HEK293 (cell line): ENCODE results near the gene PRTN3.

ENCODE experiments used
- CTCF ChIA-PET: fragments of 350-600 bp; formaldehyde crosslinking; extraction: SDS; loops from one replicate; lab custom pipeline; 2021; ENCODE audit warnings: antibody characterized with exemption; lab: Yijun Ruan, JAX
- POLR2A ChIA-PET: fragments of 300-600 bp; formaldehyde crosslinking; extraction: SDS; loops from one replicate; lab custom pipeline; 2020; ENCODE audit warnings: antibody characterized with exemption, inconsistent platforms; lab: Yijun Ruan, JAX
- H3K27ac ChIP-seq: fragments of 200-500 bp; sonication (Bioruptor generic); 2 replicates; pipeline ENCODE4 v1.5.1; 2014; ENCODE audit warnings: low read depth, low read length, control low read depth, inconsistent platforms; ENCODE audit errors: extremely low read depth
- H3K36me3 ChIP-seq, 2 experiments: fragments of 200-500 bp in 1 of 2; sonication (Bioruptor generic) in 1 of 2; 1 replicate in 1 of 2; 2 replicates in 1 of 2; pipeline ENCODE4 v1.5.1; 2014 to 2017; ENCODE audit warnings: inconsistent platforms in 2 of 2, low read length in 2 of 2; ENCODE audit not compliant: control insufficient read depth in 2 of 2, insufficient read depth in 1 of 2
- H3K4me1 ChIP-seq: fragments of 200-500 bp; sonication (Bioruptor generic); 2 replicates; pipeline ENCODE4 v1.5.1; 2014; ENCODE audit warnings: mild to moderate bottlenecking, low read length, inconsistent platforms; ENCODE audit not compliant: control insufficient read depth, insufficient read depth
- H3K4me3 ChIP-seq: 2 replicates; pipeline ENCODE4 v1.5.1; 2011; ENCODE audit warnings: low read depth, mild to moderate bottlenecking, control low read depth, low read length, moderate library complexity
- H3K9me3 ChIP-seq: fragments of 200-500 bp; sonication (Bioruptor generic); 2 replicates; pipeline ENCODE4 v1.5.1; 2014; ENCODE audit warnings: low read depth, low read length, inconsistent platforms; ENCODE audit not compliant: control insufficient read depth, insufficient read depth
- ELK4 ChIP-seq: IDR thresholded peaks from 2 replicates; pipeline ENCODE4 v1.6.1; 2011; ENCODE audit warnings: mild to moderate bottlenecking, low read depth, low read length, borderline replicate concordance
- FEZF1 ChIP-seq: fragments of 450-650 bp; formaldehyde crosslinking; IDR thresholded peaks from 2 replicates; pipeline ENCODE4 v1.5.1; 2016; ENCODE audit warnings: missing biosample characterization, missing genetic modification characterization
- KLF1 ChIP-seq: fragments of 450-650 bp; formaldehyde crosslinking; IDR thresholded peaks from 2 replicates; pipeline ENCODE4 v1.5.1; 2016; ENCODE audit warnings: missing biosample characterization, missing genetic modification characterization
- KLF16 ChIP-seq: fragments of 450-650 bp; formaldehyde crosslinking; IDR thresholded peaks from 2 replicates; pipeline ENCODE4 v1.5.1; 2017; ENCODE audit warnings: missing biosample characterization, missing genetic modification characterization
- KLF7 ChIP-seq: fragments of 450-650 bp; formaldehyde crosslinking; IDR thresholded peaks from 2 replicates; pipeline ENCODE4 v1.5.1; 2016; ENCODE audit warnings: missing biosample characterization, missing genetic modification characterization, borderline replicate concordance
- KLF9 ChIP-seq: fragments of 450-650 bp; formaldehyde crosslinking; IDR thresholded peaks from 2 replicates; pipeline ENCODE4 v1.5.1; 2016; ENCODE audit warnings: missing biosample characterization, missing genetic modification characterization, low read depth
- MYNN ChIP-seq: fragments of 450-650 bp; formaldehyde crosslinking; IDR thresholded peaks from 2 replicates; pipeline ENCODE4 v1.5.1; 2016; ENCODE audit warnings: missing biosample characterization, missing genetic modification characterization, borderline replicate concordance
- MZF1 ChIP-seq: fragments of 450-650 bp; formaldehyde crosslinking; IDR thresholded peaks from 2 replicates; pipeline ENCODE4 v1.5.1; 2017; ENCODE audit warnings: missing biosample characterization, missing genetic modification characterization, borderline replicate concordance
- PRDM4 ChIP-seq: fragments of 450-650 bp; formaldehyde crosslinking; IDR thresholded peaks from 2 replicates; pipeline ENCODE4 v1.5.1; 2017; ENCODE audit warnings: missing biosample characterization, missing genetic modification characterization
- SP3 ChIP-seq: fragments of 450-650 bp; formaldehyde crosslinking; IDR thresholded peaks from 2 replicates; pipeline ENCODE4 v1.5.1; 2016; ENCODE audit warnings: missing biosample characterization, missing genetic modification characterization
- ZBTB44 ChIP-seq: fragments of 450-650 bp; IDR thresholded peaks from 2 replicates; pipeline ENCODE4 v1.5.1; 2018; ENCODE audit warnings: missing biosample characterization, mild to moderate bottlenecking, missing genetic modification characterization
- ZIC2 ChIP-seq: fragments of 450-650 bp; formaldehyde crosslinking; IDR thresholded peaks from 2 replicates; pipeline ENCODE4 v1.5.1; 2016; ENCODE audit warnings: missing biosample characterization, missing genetic modification characterization
- ZNF202 ChIP-seq: fragments of 450-650 bp; formaldehyde crosslinking; IDR thresholded peaks from 2 replicates; pipeline ENCODE4 v1.5.1; 2016; ENCODE audit warnings: missing biosample characterization, missing genetic modification characterization, borderline replicate concordance
- ZNF211 ChIP-seq: fragments of 450-650 bp; formaldehyde crosslinking; IDR thresholded peaks from 2 replicates; pipeline ENCODE4 v1.5.1; 2016; ENCODE audit warnings: low read depth, missing biosample characterization, missing genetic modification characterization
- ZNF221 ChIP-seq: fragments of 450-650 bp; formaldehyde crosslinking; IDR thresholded peaks from 2 replicates; pipeline ENCODE4 v1.5.1; 2017; ENCODE audit warnings: missing biosample characterization, missing genetic modification characterization, borderline replicate concordance
- ZNF248 ChIP-seq: fragments of 450-650 bp; formaldehyde crosslinking; IDR thresholded peaks from 2 replicates; pipeline ENCODE4 v1.5.1; 2017; ENCODE audit warnings: missing biosample characterization, missing genetic modification characterization
- ZNF274 ChIP-seq, 2 experiments: fragments of 200-500 bp in 1 of 2; fragments of 450-650 bp in 1 of 2; sonication (Bioruptor generic) in 1 of 2; formaldehyde crosslinking in 1 of 2; IDR thresholded peaks; 2 replicates each; pipeline versions ENCODE4 v1.5.1 to v1.6.1; 2014 to 2016; ENCODE audit warnings: borderline replicate concordance in 1 of 2, inconsistent platforms in 1 of 2, low read length in 1 of 2, missing biosample characterization in 1 of 2, missing genetic modification characterization in 1 of 2
- ZNF350 ChIP-seq: fragments of 450-650 bp; formaldehyde crosslinking; IDR thresholded peaks from 2 replicates; pipeline ENCODE4 v1.5.0; 2017; ENCODE audit warnings: missing biosample characterization, mild to moderate bottlenecking, missing genetic modification characterization
- ZNF48 ChIP-seq: fragments of 450-650 bp; formaldehyde crosslinking; IDR thresholded peaks from 2 replicates; pipeline ENCODE4 v1.5.1; 2016; ENCODE audit warnings: missing biosample characterization, missing genetic modification characterization
- ZNF768 ChIP-seq: fragments of 450-650 bp; formaldehyde crosslinking; IDR thresholded peaks from 2 replicates; pipeline ENCODE4 v1.5.1; 2018; ENCODE audit warnings: missing biosample characterization, mild to moderate bottlenecking, missing genetic modification characterization
- ZNF792 ChIP-seq: fragments of 450-650 bp; formaldehyde crosslinking; IDR thresholded peaks from 2 replicates; pipeline ENCODE4 v1.5.1; 2016; ENCODE audit warnings: missing biosample characterization, missing genetic modification characterization
- ZNF837 ChIP-seq: fragments of 450-650 bp; formaldehyde crosslinking; IDR thresholded peaks from 2 replicates; pipeline ENCODE4 v1.5.1; 2016; ENCODE audit warnings: missing biosample characterization, missing genetic modification characterization
- TF ChIP-seq, protein P1 (sequence below): fragments of 450-650 bp; formaldehyde crosslinking; IDR thresholded peaks from 2 replicates; pipeline ENCODE4 v1.5.1; 2016; ENCODE audit warnings: missing biosample characterization, missing genetic modification characterization, low read depth

Gene PRTN3

GRCh38 chr19:821231-821824 lies 19.5 kb upstream of the PRTN3 start:
- H3K36me3 ChIP-seq = peaks cover 0 to 2% of the 10 kb centered on the region in 2 experiments; a peak in 1 of 3 replicates
- POLR2A ChIA-PET = no interaction called here
- CTCF ChIA-PET = no interaction called here
- H3K9me3 ChIP-seq = no peaks in the 10 kb centered on the region
- peak overlapping the region; percentile 36 for H3K4me3 ChIP-seq
- no peak overlapping the region for H3K27ac ChIP-seq
- H3K4me1 ChIP-seq = no peaks in the 10 kb centered on the region
- TF ChIP-seq KLF16 (tag by site-specific recombination) (no peak), ZNF350 (no peak), MZF1 (no peak), ZNF48 (no peak), ZNF211 (tag by site-specific recombination) (no peak), ZNF792 (no peak), ZNF768 (no peak), ZBTB44 (tag by site-specific recombination) (no peak), MYNN (tag by site-specific recombination) (no peak), ZNF837 (no peak), KLF1 (tag by site-specific recombination) (no peak), ZNF221 (tag by site-specific recombination) (no peak), PRDM4 (no peak), FEZF1 (tag by site-specific recombination) (no peak), ELK4 (no peak)
- TF ChIP-seq, all 188 proteins: peak for 0

DNA sequence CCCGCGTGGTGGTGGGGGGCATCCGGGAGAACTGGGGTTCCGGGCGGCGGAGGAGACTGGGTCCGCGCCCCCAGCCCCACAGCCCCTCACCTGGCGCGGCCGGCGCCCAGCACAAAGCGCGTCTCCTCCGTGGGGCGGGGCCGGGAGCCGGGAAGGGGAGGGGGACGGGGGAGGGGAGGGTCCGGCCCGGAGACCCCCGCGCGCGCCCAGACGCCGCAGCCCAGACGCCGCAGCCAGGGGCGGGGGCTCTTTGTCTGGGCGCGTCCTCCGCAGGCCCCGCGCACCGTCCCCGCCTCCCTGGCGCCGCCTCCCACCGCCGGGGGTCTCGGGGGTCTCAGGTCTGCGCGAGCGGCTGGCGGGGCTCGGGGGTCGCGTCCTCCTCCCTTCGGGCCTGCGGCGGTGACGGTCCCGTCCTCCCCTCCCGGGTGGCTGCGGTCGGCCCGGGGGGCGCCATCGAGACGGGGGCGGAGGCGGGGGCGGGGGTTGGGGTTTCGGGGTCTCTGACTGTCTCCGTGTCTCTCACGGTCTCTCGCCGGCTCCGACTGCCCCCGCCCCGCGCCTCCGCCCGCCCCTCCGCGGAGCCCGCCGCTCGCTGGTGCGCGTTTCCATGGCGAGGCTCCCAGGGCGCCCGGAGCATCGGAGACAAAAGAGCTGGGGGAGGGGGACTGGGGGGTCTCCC lies 18.8 kb upstream of the PRTN3 start, which contains the start of gene PLPPR3:
Gene PLPPR3 (minus strand): TSS at position 131 of the 679 bp plus-strand sequence. CDS start 396 bp downstream, outside the sequence.
- no peaks in the 10 kb centered on the region for H3K4me1 ChIP-seq
- TF ChIP-seq KLF1 (tag by site-specific recombination) = no peak
- H3K36me3 ChIP-seq = no peaks in the 10 kb centered on the region
- CTCF ChIA-PET = no interaction called here
- no peaks in the 10 kb centered on the region for H3K9me3 ChIP-seq
- POLR2A ChIA-PET = no interaction called here
- H3K27ac ChIP-seq = no peak within 1 kb of the TSS
- peak within 1 kb of the TSS; percentile 36 for H3K4me3 ChIP-seq

- H3K9me3 ChIP-seq = no peaks in the 10 kb centered on the region
- no peaks in the 10 kb centered on the region for H3K36me3 ChIP-seq
- H3K4me3 ChIP-seq = no peak overlapping the region
- H3K27ac ChIP-seq = no peak overlapping the region
- POLR2A ChIA-PET = no interaction called here
- H3K4me1 ChIP-seq = no peaks in the 10 kb centered on the region
- CTCF ChIA-PET = interaction anchor here (0.6 kb wide), 1 partner anchor 195 kb away, joined by 3 read pairs; no protein-coding TSS in a partner anchor
- TF ChIP-seq ZNF792 (no peak), ZNF248 (tag by site-specific recombination) (no peak), KLF7 (tag by site-specific recombination) (no peak), ZIC2 (tag by site-specific recombination) (no peak), ZNF274 (IDR thresholded peaks at IDR 0.05; ENCODE audit: low read length) (no peak), ZNF274 (tag by site-specific recombination; IDR thresholded peaks at IDR 0.05; ENCODE audit: borderline replicate concordance) (no peak), ZNF202 (tag by site-specific recombination) (no peak), KLF9 (tag by site-specific recombination) (no peak), SP3 (no peak)
- TF ChIP-seq, protein P1, sequence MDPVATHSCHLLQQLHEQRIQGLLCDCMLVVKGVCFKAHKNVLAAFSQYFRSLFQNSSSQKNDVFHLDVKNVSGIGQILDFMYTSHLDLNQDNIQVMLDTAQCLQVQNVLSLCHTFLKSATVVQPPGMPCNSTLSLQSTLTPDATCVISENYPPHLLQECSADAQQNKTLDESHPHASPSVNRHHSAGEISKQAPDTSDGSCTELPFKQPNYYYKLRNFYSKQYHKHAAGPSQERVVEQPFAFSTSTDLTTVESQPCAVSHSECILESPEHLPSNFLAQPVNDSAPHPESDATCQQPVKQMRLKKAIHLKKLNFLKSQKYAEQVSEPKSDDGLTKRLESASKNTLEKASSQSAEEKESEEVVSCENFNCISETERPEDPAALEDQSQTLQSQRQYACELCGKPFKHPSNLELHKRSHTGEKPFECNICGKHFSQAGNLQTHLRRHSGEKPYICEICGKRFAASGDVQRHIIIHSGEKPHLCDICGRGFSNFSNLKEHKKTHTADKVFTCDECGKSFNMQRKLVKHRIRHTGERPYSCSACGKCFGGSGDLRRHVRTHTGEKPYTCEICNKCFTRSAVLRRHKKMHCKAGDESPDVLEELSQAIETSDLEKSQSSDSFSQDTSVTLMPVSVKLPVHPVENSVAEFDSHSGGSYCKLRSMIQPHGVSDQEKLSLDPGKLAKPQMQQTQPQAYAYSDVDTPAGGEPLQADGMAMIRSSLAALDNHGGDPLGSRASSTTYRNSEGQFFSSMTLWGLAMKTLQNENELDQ (tag by site-specific recombination) = no peak
These were observed 17.2 kb upstream of the PRTN3 start for GRCh38 chr19:823565-824121.
